ENCODE results near the gene SDHAF3.

SDHAF3 gene

GRCh38 chr7:97224316-97224715 lies 106.8 kb downstream of the SDHAF3 start:
- no peak for DNase-seq

- no peak for DNase-seq
Measured at GRCh38 chr7:97226541-97226940, 109.0 kb downstream of the SDHAF3 start.

Measured in stimulated activated CD4-positive, alpha-beta T cell treated with anti-CD3 and anti-CD28 coated beads, Interleukin-1b, Interleukin-23, amount 100 ng/mL, for 48 hours (primary cell).